Measurements from ENCODE around the gene BABAM2.

- no peak for TF ChIP-seq CTCF (conservative IDR thresholded peaks at IDR 0.05; ENCODE audit: low read depth, low read length)
- TF ChIP-seq EZH2 (IDR thresholded peaks at IDR 0.05; ENCODE audit: low read length, unreplicated experiment) = no peak
Observed at GRCh38 chr2:28199995-28200679, 309.6 kb downstream of the BABAM2 start.

Data from PC-3 (cell line).